Measurements from ENCODE around the gene GLTP.
A peak's percentile ranks its signal among the peaks of the same experiment; 100 is the strongest.

GLTP gene

DNA sequence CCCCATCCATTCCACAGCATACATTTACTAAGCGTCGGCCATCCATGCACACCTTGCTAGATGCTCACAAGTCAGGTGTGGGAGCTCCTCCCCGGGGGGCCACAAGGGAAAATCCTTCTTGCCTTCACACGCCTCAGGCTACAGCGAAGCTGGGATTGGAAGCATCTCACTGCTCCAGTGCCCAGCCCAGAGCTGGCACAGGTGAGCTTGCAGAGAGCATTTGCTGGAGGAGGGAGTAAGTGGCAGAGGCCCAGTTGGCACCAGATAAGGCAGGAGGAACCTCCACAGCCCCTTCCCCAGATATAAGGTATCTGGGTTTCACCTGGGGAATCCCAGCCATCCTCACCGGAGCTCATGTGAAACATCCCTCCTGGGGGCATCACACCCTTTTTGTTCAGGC lies 49.0 kb downstream of the GLTP start:
- Histone ChIP-seq H3K9me3 (ENCODE audit: control extremely low read depth in 1 of 5, control insufficient read depth in 4 of 5, insufficient read depth in 2 of 5, low read depth in 1 of 5, low read length in 4 of 5) (no peaks in the 10 kb centered on the region), H3K36me3 (ENCODE audit: control insufficient read depth in 4 of 4, insufficient read depth in 4 of 4, low read length in 3 of 4) (no peaks in the 10 kb centered on the region), H3K4me1 (ENCODE audit: control extremely low read depth in 1 of 4, control insufficient read depth in 4 of 4, insufficient read depth in 4 of 4, low read length in 3 of 4) (peaks cover 0 to 14% (median 0%) of the 10 kb centered on the region in 4 experiments), H3K27ac (ENCODE audit: insufficient read depth in 1 of 2, low read depth in 1 of 2, low read length in 2 of 2, poor library complexity in 1 of 2, severe bottlenecking in 2 of 2) (no peak overlapping the region), H3K4me3 (ENCODE audit: control insufficient read depth in 1 of 7, extremely low read depth in 1 of 7, insufficient read depth in 4 of 7, low read depth in 2 of 7, low read length in 6 of 7) (no peak overlapping the region), H3K27me3 (replicated peaks in 2 of 5; ENCODE audit: control insufficient read depth in 4 of 5, insufficient read depth in 5 of 5, low read length in 4 of 5) (peaks cover 2 to 49% (median 13%) of the 10 kb centered on the region in 5 experiments)
- CTCF ChIA-PET, result interaction anchor here (5.6 kb wide), 1 partner anchor 12 kb away, joined by 34 read pairs; no protein-coding TSS in a partner anchor
- DNase-seq, result no peak
- 96% methylated on average over 5 of the region's 6 CpGs for WGBS (ENCODE audit: insufficient coverage)
- POLR2A ChIA-PET, result no interaction called here

GRCh38 chr12:109830718-109831117 lies 49.6 kb downstream of the GLTP start:
- WGBS (ENCODE audit: insufficient coverage), result 90% methylated on average over 2 of the region's 2 CpGs
- CTCF ChIA-PET, result interaction anchor here (5.6 kb wide), 1 partner anchor 12 kb away, joined by 34 read pairs; no protein-coding TSS in a partner anchor

DNA sequence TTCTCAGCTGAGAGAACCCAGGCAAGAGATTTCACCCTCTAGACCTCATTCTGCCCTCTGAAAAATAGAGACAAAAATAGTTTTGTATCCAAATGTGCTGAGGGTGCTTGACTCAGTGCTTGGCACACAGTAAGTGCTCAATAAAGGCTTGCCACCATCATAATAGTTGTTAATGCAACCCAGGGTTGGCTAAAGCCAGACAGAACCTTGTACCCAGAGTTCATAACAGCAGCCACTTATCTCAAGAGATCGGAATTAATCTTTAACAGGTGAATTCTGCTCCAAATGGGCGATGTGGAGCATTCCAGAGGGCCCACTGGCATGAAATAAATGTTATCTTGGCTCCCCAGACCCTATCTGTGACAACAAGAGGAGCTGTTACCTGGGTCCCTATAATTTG lies 50.1 kb downstream of the GLTP start:
- no peak for DNase-seq
- Histone ChIP-seq H3K27ac (ENCODE audit: insufficient read depth in 1 of 2, low read depth in 1 of 2, low read length in 2 of 2, poor library complexity in 1 of 2, severe bottlenecking in 2 of 2) (no peak overlapping the region), H3K4me1 (ENCODE audit: control extremely low read depth in 1 of 4, control insufficient read depth in 4 of 4, insufficient read depth in 4 of 4, low read length in 3 of 4) (peaks cover 0 to 14% (median 0%) of the 10 kb centered on the region in 4 experiments), H3K4me3 (ENCODE audit: control insufficient read depth in 1 of 7, extremely low read depth in 1 of 7, insufficient read depth in 4 of 7, low read depth in 2 of 7, low read length in 6 of 7) (no peak overlapping the region), H3K36me3 (ENCODE audit: control insufficient read depth in 4 of 4, insufficient read depth in 4 of 4, low read length in 3 of 4) (no peaks in the 10 kb centered on the region), H3K9me3 (ENCODE audit: control extremely low read depth in 1 of 5, control insufficient read depth in 4 of 5, insufficient read depth in 2 of 5, low read depth in 1 of 5, low read length in 4 of 5) (no peaks in the 10 kb centered on the region), H3K27me3 (replicated peaks in 2 of 5; ENCODE audit: control insufficient read depth in 4 of 5, insufficient read depth in 5 of 5, low read length in 4 of 5) (peaks cover 2 to 43% (median 13%) of the 10 kb centered on the region in 5 experiments)
- WGBS (ENCODE audit: insufficient coverage), result 96% methylated on average over 2 of the region's 2 CpGs
- POLR2A ChIA-PET, result interaction anchor here (0.6 kb wide), 1 partner anchor 59 kb away, joined by 5 read pairs; no protein-coding TSS in a partner anchor
- CTCF ChIA-PET, result interaction anchor here (5.6 kb wide), 1 partner anchor 13 kb away, joined by 34 read pairs; no protein-coding TSS in a partner anchor

More at GRCh38 chr12:109830718-109831117, 49.6 kb downstream of the GLTP start:
- Histone ChIP-seq H3K27ac (ENCODE audit: insufficient read depth in 1 of 2, low read depth in 1 of 2, low read length in 2 of 2, poor library complexity in 1 of 2, severe bottlenecking in 2 of 2) (no peak overlapping the region), H3K9me3 (ENCODE audit: control extremely low read depth in 1 of 5, control insufficient read depth in 4 of 5, insufficient read depth in 2 of 5, low read depth in 1 of 5, low read length in 4 of 5) (no peaks in the 10 kb centered on the region), H3K27me3 (replicated peaks in 2 of 5; ENCODE audit: control insufficient read depth in 4 of 5, insufficient read depth in 5 of 5, low read length in 4 of 5) (peaks cover 2 to 46% (median 13%) of the 10 kb centered on the region in 5 experiments), H3K4me3 (ENCODE audit: control insufficient read depth in 1 of 7, extremely low read depth in 1 of 7, insufficient read depth in 4 of 7, low read depth in 2 of 7, low read length in 6 of 7) (no peak overlapping the region), H3K36me3 (ENCODE audit: control insufficient read depth in 4 of 4, insufficient read depth in 4 of 4, low read length in 3 of 4) (no peaks in the 10 kb centered on the region), H3K4me1 (ENCODE audit: control extremely low read depth in 1 of 4, control insufficient read depth in 4 of 4, insufficient read depth in 4 of 4, low read length in 3 of 4) (peaks cover 0 to 14% (median 0%) of the 10 kb centered on the region in 4 experiments)
- POLR2A ChIA-PET, result interaction anchor here (0.6 kb wide), 1 partner anchor 58 kb away, joined by 5 read pairs; no protein-coding TSS in a partner anchor
- DNase-seq, result no peak

GRCh38 chr12:109829667-109830066 lies 50.7 kb downstream of the GLTP start:
- Histone ChIP-seq H3K27me3 (replicated peaks in 2 of 5; ENCODE audit: control insufficient read depth in 4 of 5, insufficient read depth in 5 of 5, low read length in 4 of 5) (peaks cover 2 to 39% (median 13%) of the 10 kb centered on the region in 5 experiments), H3K27ac (ENCODE audit: insufficient read depth in 1 of 2, low read depth in 1 of 2, low read length in 2 of 2, poor library complexity in 1 of 2, severe bottlenecking in 2 of 2) (no peak overlapping the region), H3K9me3 (ENCODE audit: control extremely low read depth in 1 of 5, control insufficient read depth in 4 of 5, insufficient read depth in 2 of 5, low read depth in 1 of 5, low read length in 4 of 5) (no peaks in the 10 kb centered on the region), H3K4me1 (ENCODE audit: control extremely low read depth in 1 of 4, control insufficient read depth in 4 of 4, insufficient read depth in 4 of 4, low read length in 3 of 4) (peaks cover 0 to 14% (median 0%) of the 10 kb centered on the region in 4 experiments), H3K4me3 (ENCODE audit: control insufficient read depth in 1 of 7, extremely low read depth in 1 of 7, insufficient read depth in 4 of 7, low read depth in 2 of 7, low read length in 6 of 7) (peak overlapping the region in 1 of 7 experiments; percentile 8), H3K36me3 (ENCODE audit: control insufficient read depth in 4 of 4, insufficient read depth in 4 of 4, low read length in 3 of 4) (no peaks in the 10 kb centered on the region)
- WGBS (ENCODE audit: insufficient coverage), result 89% methylated on average over 10 of the region's 10 CpGs
- DNase-seq, result no peak
- POLR2A ChIA-PET, result no interaction called here
- CTCF ChIA-PET, result interaction anchor here (1.3 to 5.6 kb wide), 4 partner anchors 10 to 24 kb away, joined by 5 to 34 read pairs (median 13); no protein-coding TSS in a partner anchor

DNA sequence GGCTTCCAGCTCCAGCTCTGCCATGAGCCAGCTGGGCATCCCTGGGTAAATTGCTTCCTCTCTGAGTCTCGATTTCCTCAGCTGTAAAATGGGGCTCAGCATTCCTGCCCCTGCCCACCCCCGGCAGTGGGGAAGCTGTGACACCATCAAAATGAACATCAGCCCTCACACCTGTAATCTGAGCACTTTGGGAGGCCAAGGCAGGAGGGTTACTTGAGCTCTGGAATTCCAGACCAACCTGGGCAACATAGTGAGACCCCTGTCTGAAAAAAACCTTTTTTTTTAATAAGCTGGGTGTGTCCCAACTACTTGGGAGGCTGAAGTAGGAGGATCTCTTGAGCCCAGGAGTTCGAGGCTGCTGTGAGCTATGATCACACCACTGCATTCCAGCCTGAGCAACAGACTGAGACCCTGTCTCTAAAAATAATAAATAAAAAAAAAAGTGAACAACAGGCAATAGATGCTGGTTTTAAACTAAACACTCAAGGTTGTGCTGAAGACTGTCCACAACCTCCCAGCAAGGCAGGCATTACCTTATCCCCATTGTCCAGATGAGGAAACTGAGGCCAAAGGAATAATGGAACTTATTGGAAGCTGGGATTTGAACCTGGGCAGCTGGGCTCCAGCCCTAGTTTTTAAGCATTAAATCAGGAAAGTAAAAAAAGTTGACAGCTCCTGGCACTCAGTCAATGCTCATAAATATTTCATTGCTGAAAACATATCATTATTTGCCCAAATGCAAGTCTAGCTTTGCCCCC lies 51.4 kb downstream of the GLTP start:
- peaks cover 0 to 14% (median 0%) of the 10 kb centered on the region in 4 experiments for H3K4me1 ChIP-seq (ENCODE audit: control extremely low read depth in 1 of 4, control insufficient read depth in 4 of 4, insufficient read depth in 4 of 4, low read length in 3 of 4)
- 100% methylated on average over 1 of the region's 3 CpGs for WGBS (ENCODE audit: insufficient coverage)
- POLR2A ChIA-PET, result no interaction called here
- no peak overlapping the region for H3K27ac ChIP-seq (ENCODE audit: insufficient read depth in 1 of 2, low read depth in 1 of 2, low read length in 2 of 2, poor library complexity in 1 of 2, severe bottlenecking in 2 of 2)
- no peak for DNase-seq
- no peaks in the 10 kb centered on the region for H3K9me3 ChIP-seq (ENCODE audit: control extremely low read depth in 1 of 5, control insufficient read depth in 4 of 5, insufficient read depth in 2 of 5, low read depth in 1 of 5, low read length in 4 of 5)
- H3K27me3 ChIP-seq (replicated peaks in 2 of 5; ENCODE audit: control insufficient read depth in 4 of 5, insufficient read depth in 5 of 5, low read length in 4 of 5), result peaks cover 0 to 34% (median 12%) of the 10 kb centered on the region in 5 experiments
- H3K36me3 ChIP-seq (ENCODE audit: control insufficient read depth in 4 of 4, insufficient read depth in 4 of 4, low read length in 3 of 4), result no peaks in the 10 kb centered on the region
- H3K4me3 ChIP-seq (ENCODE audit: control insufficient read depth in 1 of 7, extremely low read depth in 1 of 7, insufficient read depth in 4 of 7, low read depth in 2 of 7, low read length in 6 of 7), result no peak overlapping the region
- CTCF ChIA-PET, result interaction anchor here (1.3 to 5.6 kb wide), 6 partner anchors 9 to 231 kb away, joined by 4 to 34 read pairs (median 5); no protein-coding TSS in a partner anchor

- POLR2A ChIA-PET, result no interaction called here
- Histone ChIP-seq H3K9me3 (ENCODE audit: control extremely low read depth in 1 of 5, control insufficient read depth in 4 of 5, insufficient read depth in 2 of 5, low read depth in 1 of 5, low read length in 4 of 5) (no peaks in the 10 kb centered on the region), H3K4me3 (ENCODE audit: control insufficient read depth in 1 of 7, extremely low read depth in 1 of 7, insufficient read depth in 4 of 7, low read depth in 2 of 7, low read length in 6 of 7) (no peak overlapping the region), H3K4me1 (ENCODE audit: control extremely low read depth in 1 of 4, control insufficient read depth in 4 of 4, insufficient read depth in 4 of 4, low read length in 3 of 4) (peaks cover 0 to 11% (median 0%) of the 10 kb centered on the region in 4 experiments), H3K36me3 (ENCODE audit: control insufficient read depth in 4 of 4, insufficient read depth in 4 of 4, low read length in 3 of 4) (no peaks in the 10 kb centered on the region), H3K27me3 (replicated peaks in 2 of 5; ENCODE audit: control insufficient read depth in 4 of 5, insufficient read depth in 5 of 5, low read length in 4 of 5) (peaks cover 0 to 26% (median 9%) of the 10 kb centered on the region in 5 experiments), H3K27ac (ENCODE audit: insufficient read depth in 1 of 2, low read depth in 1 of 2, low read length in 2 of 2, poor library complexity in 1 of 2, severe bottlenecking in 2 of 2) (no peak overlapping the region)
- CTCF ChIA-PET, result interaction anchor here (1.3 to 5.6 kb wide), 6 partner anchors 8 to 230 kb away, joined by 4 to 34 read pairs (median 5); no protein-coding TSS in a partner anchor
- WGBS (ENCODE audit: insufficient coverage), result 70% methylated on average over 14 of the region's 19 CpGs
- DNase-seq, result peak in 2 of 3 donors; percentile 26 to 28
These were observed 52.5 kb downstream of the GLTP start for GRCh38 chr12:109827566-109828550.
